SK-N-SH treated with all-trans-retinoic acid at 6 μM for 48 hours (cell line): ENCODE results near the gene CACNB4.

Experiments used
- CSDC2 ChIP-seq: fragments of 250-450 bp; sonication (Bioruptor Pico); IDR thresholded peaks from 2 replicates; pipeline ENCODE4 v1.5.0; 2020; ENCODE audit warnings: mild to moderate bottlenecking, moderate library complexity
- OSR1 ChIP-seq: fragments of 250-450 bp; sonication (Bioruptor Pico); IDR thresholded peaks from 2 replicates; pipeline ENCODE4 v1.8.0; 2022; ENCODE audit warnings: moderate library complexity, mild to moderate bottlenecking, inconsistent platforms
- RARB ChIP-seq: fragments of 250-450 bp; sonication (Bioruptor Pico); IDR thresholded peaks from 2 replicates; pipeline ENCODE4 v1.8.0; 2021; ENCODE audit warnings: mild to moderate bottlenecking, moderate library complexity
- SNAI2 ChIP-seq: fragments of 250-450 bp; sonication (Bioruptor Pico); IDR thresholded peaks from 2 replicates; pipeline ENCODE4 v1.5.0; 2020; ENCODE audit warnings: mild to moderate bottlenecking, moderate library complexity
- TOX ChIP-seq: fragments of 250-450 bp; sonication (Bioruptor Pico); IDR thresholded peaks from 2 replicates; pipeline ENCODE4 v1.8.0; 2021; ENCODE audit warnings: mild to moderate bottlenecking, moderate library complexity, borderline replicate concordance
- ZFP3 ChIP-seq: fragments of 250-450 bp; sonication (Bioruptor Pico); IDR thresholded peaks from 2 replicates; pipeline ENCODE4 v1.5.0; 2020; ENCODE audit warnings: mild to moderate bottlenecking, moderate library complexity
- ZFP30 ChIP-seq: fragments of 450-650 bp; formaldehyde crosslinking; IDR thresholded peaks from 2 replicates; pipeline ENCODE4 v1.5.0; 2022; ENCODE audit warnings: mild to moderate bottlenecking, moderate library complexity
- TF ChIP-seq, protein P1 (sequence below): fragments of 250-450 bp; sonication (Bioruptor Pico); IDR thresholded peaks from 2 replicates; pipeline ENCODE4 v1.5.1; 2020; ENCODE audit warnings: low read depth, mild to moderate bottlenecking, moderate library complexity

GRCh38 chr2:151978709-151979108 lies 120.1 kb downstream of the CACNB4 start:
- TF ChIP-seq CSDC2 (CRISPR knock-in tag) (no peak), OSR1 (CRISPR knock-in tag) (no peak), ZFP30 (CRISPR knock-in tag) (no peak), SNAI2 (CRISPR knock-in tag) (no peak), RARB (CRISPR knock-in tag) (no peak), TOX (no peak), ZFP3 (CRISPR knock-in tag) (no peak)
- TF ChIP-seq, protein P1, sequence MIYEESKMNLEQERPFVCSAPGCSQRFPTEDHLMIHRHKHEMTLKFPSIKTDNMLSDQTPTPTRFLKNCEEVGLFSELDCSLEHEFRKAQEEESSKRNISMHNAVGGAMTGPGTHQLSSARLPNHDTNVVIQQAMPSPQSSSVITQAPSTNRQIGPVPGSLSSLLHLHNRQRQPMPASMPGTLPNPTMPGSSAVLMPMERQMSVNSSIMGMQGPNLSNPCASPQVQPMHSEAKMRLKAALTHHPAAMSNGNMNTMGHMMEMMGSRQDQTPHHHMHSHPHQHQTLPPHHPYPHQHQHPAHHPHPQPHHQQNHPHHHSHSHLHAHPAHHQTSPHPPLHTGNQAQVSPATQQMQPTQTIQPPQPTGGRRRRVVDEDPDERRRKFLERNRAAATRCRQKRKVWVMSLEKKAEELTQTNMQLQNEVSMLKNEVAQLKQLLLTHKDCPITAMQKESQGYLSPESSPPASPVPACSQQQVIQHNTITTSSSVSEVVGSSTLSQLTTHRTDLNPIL (CRISPR knock-in tag) = no peak
